Loucy (cell line): ENCODE measurements around the gene POLR2J.
"Not testable (repeated sequence)": the region's sequence is repeated elsewhere in the genome, so short reads cannot be mapped to it uniquely, and the experiment has no call there.

Experiments
- EZH2phosphoT487 ChIP-seq: fragments of 200-600 bp; IDR thresholded peaks from 2 replicates; pipeline ENCODE4 v1.6.1; 2018; ENCODE audit warnings: antibody characterized with exemption, mild to moderate bottlenecking, moderate library complexity, borderline replicate concordance
- TF ChIP-seq, protein P1 (sequence below): fragments of 200-600 bp; sonication (generic); conservative IDR thresholded peaks from 2 replicates; pipeline ENCODE4 v1.5.1; 2014; ENCODE audit warnings: mild to moderate bottlenecking, antibody characterized with exemption, low read length

DNA sequence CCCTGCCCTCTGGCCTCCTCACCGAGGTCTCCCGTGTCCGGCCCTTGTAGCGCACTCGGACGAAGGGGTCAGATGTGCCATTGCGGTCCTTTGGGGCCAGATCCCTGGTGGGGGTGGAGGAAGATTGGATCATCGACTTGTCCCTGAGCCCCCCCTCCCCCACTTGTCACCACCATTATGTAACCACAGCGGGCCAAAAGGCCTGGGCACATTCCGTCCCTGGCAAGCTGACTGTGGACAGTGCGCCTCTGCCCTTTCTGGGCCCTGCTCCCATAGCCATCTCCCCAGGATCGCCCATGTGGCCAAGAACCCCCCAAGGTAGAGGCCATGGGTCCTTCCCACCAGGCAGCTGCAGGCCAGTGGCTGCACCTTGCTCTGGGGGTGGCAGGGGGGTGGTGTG is 24.4 kb upstream of the POLR2J start:
- TF ChIP-seq, protein P1, sequence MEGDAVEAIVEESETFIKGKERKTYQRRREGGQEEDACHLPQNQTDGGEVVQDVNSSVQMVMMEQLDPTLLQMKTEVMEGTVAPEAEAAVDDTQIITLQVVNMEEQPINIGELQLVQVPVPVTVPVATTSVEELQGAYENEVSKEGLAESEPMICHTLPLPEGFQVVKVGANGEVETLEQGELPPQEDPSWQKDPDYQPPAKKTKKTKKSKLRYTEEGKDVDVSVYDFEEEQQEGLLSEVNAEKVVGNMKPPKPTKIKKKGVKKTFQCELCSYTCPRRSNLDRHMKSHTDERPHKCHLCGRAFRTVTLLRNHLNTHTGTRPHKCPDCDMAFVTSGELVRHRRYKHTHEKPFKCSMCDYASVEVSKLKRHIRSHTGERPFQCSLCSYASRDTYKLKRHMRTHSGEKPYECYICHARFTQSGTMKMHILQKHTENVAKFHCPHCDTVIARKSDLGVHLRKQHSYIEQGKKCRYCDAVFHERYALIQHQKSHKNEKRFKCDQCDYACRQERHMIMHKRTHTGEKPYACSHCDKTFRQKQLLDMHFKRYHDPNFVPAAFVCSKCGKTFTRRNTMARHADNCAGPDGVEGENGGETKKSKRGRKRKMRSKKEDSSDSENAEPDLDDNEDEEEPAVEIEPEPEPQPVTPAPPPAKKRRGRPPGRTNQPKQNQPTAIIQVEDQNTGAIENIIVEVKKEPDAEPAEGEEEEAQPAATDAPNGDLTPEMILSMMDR: not testable (repeated sequence)
- not testable (repeated sequence) for TF ChIP-seq EZH2phosphoT487
